Activated gamma-delta T cell (primary cell): ENCODE measurements around the gene C8G.

ENCODE experiments used
- DNase-seq: peaks from one replicate; lab custom pipeline; 2025; lab: John Stamatoyannopoulos, UW

C8G gene

GRCh38 chr9:136941231-136942111 lies 3.6 kb upstream of the C8G start:
- no peak for DNase-seq

GRCh38 chr9:136942112-136942880 lies 2.7 kb upstream of the C8G start:
- DNase-seq = no peak

GRCh38 chr9:136942881-136943230 lies 2.2 kb upstream of the C8G start:
- no peak for DNase-seq

DNA sequence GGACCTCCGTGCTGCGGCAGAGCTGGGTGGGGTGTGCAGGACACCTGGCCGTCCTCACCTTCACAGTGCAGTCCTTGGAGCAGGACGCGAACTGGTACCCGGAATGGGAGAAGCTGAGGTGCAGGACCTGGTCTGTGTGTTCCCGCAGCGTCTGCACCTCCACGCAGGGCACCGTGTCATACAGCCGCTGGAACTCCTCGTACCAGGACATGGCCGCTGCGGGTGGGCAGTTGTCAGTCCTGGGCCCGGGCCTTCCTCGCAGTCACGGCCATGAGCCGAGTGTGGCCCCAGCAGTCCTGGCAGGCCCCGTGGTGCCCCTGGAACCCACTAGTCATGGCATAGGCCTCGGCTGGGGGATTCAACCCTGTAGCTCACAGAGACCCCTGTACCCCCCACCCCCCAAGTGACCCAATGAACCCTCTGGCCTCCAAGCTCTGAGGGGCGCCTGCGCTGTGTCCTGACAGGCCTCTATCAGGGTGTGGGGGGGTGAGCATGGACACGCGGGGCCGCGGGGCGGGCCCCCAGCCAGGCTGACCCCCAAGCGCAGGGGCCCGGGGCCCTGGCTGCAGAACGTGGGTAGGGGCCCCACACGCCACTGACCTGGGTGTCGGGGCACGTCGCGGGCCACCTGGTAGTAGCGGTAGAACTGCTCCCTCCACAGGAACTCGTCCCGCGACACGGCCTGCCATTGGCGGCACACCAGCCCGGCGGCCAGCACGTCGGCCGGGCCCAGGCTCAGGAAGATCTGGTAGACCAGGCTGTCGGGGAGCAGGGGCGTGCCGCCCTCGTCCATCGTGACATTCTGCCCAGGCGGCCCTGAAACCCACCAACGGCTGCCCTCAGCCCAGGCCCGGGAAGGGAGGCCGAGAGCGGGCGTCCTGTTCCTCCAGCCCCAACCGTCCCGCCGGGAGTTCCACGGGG lies 1.5 kb upstream of the C8G start:
- DNase-seq = no peak

DNA sequence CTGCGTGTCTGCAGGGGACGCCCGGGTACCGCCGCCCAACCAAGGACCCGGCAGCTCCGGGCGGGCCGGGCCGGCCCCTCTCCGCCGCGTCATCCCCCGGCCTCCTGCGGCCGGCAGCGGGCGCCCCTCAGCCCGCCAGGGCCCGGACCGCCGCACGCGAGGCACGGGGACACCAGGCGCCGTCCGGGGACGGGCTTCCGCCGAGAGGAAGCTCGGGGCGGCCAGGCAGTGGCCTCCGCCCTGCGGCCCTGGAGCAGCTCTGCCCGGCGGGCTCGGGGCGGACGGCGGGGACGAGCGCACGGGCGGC lies 878 bp upstream of the C8G start:
- DNase-seq = peak; percentile 57

DNA sequence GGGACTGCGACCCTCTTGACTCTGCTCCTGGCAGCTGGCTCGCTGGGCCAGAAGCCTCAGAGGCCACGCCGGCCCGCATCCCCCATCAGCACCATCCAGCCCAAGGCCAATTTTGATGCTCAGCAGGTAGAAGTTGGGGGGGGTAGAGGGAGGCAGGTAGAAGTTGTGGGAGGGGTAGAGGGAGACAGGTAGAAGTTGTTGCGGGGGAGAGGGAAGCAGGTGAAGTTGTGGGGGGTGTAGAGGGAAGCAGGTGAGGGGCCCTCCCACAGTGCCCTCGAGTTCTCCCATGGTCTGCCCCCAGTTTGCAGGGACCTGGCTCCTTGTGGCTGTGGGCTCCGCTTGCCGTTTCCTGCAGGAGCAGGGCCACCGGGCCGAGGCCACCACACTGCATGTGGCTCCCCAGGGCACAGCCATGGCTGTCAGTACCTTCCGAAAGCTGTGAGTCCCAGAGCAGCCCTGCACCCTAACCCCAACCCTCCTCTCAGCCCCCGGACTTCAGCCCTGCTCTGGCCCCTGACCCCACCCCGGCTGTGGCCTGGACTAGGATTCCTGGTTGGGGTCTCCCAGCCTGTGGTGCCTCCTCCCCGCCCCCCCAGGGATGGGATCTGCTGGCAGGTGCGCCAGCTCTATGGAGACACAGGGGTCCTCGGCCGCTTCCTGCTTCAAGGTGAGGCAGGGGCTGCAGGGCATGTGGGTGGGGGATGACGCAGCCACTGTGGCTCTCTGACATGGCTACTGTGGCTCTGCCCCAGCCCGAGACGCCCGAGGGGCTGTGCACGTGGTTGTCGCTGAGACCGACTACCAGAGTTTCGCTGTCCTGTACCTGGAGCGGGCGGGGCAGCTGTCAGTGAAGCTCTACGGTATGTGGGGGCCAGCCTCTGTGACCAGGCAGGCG lies 537 bp downstream of the C8G start:
- no peak for DNase-seq

DNA sequence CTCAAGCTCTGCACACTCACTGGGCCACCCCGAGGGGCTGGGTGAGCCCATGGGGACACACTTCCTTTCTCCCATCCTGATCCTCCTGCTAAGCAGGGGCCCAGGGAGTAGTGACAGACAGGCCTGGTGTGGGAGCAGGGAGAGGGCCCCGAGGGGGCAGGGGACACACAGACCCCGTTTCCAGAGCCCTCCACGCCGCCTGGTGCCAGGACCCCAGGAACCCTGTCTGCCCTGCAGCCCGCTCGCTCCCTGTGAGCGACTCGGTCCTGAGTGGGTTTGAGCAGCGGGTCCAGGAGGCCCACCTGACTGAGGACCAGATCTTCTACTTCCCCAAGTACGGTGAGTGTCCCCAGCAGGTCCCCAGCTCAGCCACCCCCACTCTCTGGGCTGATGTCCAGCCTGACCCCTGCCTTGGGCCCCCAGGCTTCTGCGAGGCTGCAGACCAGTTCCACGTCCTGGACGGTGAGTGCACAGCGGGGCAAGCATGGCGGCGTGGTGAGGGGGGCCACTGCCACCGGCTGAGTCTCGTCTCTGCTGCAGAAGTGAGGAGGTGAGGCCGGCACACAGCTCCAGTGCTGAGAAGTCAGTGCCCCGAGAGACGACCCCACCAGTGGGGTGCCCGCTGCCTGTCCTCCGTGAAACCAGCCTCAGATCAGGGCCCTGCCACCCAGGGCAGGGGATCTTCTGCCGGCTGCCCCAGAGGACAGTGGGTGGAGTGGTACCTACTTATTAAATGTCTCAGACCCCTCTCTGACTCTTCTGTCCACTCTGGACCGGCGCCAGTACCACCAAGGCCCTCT lies 1.4 kb downstream of the C8G start:
- DNase-seq = no peak

DNA sequence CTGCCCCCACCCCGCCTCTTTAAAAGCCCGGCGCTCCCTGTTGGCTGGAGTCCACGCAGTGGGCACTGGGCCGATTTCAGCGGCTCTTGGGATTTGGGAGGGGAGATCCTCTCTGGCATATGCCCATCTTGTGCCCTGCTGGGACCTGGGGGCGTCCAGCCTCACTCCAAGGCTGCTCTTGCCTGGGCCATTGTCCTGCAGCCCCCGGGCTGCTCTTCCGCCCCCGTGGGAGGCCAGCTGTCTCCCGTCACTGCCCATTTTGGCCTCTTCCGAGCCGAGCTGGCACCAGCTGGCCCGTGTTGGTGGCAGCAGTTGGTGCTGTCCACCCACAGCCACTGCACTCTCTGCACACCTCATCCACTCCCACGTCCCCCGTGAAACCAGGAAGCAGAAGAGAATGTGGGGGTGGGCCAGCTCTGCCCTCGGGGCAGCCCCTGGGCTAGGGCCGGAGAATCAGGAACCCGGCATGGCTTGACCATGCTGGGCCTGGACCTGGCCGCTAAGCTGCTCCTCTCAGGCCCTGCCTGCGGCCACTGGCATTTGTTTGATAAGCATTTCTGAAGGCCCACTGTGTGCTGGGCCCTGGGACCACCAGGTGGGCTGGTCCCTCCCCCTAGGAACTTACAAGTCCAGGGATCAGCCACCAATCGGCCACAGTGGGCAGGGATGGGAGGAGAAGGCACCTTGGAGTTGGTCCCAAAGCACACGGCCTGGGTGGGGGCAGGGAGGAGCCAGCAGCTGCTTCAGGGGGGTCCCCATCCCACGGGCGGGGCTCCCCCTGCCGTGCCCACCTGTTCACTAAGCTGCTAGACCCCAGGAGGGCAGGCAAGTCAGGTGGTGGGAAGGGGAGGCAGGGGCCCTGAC lies 2.2 kb downstream of the C8G start:
- DNase-seq = no peak

DNA sequence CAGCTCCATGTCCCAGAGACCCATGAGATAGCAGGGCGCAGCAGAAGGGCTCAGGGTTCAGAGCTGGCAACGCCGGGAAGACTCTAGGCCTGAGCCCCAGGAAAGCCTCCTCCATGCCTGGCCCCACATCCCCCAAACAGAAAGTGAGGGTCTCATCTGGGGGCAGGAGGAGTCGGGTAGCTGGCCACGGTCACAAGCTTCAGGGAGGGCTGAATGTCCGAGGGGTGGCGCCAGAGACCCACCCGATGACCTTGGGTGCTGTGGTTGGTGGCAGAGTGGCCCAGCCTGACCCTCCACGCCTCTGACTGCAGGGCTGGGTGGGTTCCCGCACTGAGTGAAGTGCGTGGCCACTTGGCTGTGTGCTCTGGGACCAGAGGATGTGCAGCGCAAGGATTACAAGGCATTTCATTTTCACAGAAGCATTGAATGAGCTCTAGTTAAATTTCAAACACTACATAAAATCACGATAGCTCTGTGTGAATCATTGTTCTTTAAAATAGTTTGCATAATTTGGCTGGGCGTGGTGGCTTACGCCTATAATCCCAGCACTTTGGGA lies 3.0 kb downstream of the C8G start:
- DNase-seq = no peak

GRCh38 chr9:136949239-136949816 lies 4.3 kb downstream of the C8G start:
- no peak for DNase-seq

DNA sequence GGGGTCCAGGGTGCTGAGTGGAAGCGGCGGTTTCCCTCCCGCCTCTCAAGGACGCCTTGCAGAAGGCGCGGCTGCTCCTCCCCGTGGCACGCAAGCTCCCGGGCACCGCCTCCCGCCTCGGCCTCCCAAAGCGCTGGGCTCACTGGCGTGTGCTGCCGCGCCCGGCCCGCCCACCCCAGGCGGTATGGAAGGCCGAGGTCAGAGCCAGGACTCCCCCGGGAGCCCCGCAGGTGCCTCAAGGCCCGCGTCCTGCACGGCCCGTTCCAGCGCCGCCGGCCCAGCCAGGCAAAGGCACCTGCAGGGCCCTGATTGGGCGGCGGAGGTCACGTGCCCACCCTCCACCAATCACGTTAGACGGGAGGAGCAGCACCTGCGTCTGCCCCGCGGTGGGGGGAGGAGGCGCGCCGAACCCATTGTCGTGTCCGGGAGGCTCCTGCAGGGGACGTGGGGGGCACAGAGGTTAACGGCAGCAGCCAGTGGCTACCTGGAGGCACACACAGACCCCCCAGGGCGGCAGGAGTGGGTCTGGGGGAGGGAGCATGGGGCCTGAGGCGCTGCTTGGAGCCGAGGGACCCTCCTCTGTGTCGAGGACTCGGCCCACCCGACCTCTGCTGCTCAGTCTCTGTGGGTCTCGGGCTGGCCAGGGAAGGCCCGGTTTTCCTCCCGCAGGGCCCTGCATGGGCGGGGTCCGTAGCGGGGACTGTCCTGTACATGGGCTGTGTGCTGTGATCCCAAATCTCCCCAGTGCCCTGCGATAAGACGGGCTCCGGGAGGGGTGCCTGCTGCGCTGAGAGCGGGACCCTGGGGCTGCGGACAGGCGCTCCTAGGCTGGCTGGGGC lies 5.0 kb downstream of the C8G start:
- peak; percentile 96 for DNase-seq

- DNase-seq = no peak
Measured at GRCh38 chr9:136950656-136951276, 5.7 kb downstream of the C8G start.

DNA sequence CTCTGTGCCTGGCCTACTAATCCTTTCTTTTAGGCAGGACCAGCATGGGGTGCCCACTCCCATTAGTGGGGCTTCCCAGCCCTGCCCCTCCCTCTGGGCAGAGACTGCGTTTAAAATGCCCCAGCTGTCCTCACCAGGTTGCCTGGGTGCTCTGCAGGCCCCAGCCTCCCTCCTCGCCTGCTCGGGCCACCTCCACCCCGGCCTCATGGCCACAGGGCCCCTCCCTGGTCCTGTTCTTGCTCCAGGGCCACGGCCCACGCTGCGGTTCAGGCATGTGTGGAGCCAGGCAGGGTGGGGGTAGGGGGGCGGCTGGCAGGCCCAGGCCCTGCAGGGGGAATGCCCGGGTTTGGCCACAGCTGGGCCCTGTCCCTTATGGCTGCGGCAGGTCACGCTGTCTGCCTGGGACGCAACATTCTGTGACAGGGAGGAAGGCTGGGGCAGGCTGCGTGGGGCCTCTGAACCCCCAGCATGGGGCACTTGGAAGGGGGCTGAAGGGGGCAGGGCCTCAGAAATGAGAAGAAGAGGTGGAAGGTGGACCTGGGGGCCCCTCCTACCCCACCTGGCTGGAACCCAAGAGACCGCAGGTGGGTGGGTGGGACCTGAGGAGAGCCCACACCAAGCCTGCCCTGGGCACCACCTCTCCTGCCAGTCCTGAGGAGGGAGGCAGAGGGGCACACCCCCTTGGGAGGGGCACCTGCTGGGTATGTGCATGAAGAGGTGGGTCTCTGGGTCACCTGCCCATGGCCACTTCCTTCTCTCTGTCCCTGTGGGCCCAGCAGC lies 6.7 kb downstream of the C8G start, which contains the start of gene LCN12:
Gene LCN12 (plus strand): TSS at position 733 of the 780 bp plus-strand sequence. CDS start 55 bp downstream, outside the sequence.
- DNase-seq = no peak

- no peak for DNase-seq
Measured at GRCh38 chr9:136952321-136952850, 7.3 kb downstream of the C8G start.

DNA sequence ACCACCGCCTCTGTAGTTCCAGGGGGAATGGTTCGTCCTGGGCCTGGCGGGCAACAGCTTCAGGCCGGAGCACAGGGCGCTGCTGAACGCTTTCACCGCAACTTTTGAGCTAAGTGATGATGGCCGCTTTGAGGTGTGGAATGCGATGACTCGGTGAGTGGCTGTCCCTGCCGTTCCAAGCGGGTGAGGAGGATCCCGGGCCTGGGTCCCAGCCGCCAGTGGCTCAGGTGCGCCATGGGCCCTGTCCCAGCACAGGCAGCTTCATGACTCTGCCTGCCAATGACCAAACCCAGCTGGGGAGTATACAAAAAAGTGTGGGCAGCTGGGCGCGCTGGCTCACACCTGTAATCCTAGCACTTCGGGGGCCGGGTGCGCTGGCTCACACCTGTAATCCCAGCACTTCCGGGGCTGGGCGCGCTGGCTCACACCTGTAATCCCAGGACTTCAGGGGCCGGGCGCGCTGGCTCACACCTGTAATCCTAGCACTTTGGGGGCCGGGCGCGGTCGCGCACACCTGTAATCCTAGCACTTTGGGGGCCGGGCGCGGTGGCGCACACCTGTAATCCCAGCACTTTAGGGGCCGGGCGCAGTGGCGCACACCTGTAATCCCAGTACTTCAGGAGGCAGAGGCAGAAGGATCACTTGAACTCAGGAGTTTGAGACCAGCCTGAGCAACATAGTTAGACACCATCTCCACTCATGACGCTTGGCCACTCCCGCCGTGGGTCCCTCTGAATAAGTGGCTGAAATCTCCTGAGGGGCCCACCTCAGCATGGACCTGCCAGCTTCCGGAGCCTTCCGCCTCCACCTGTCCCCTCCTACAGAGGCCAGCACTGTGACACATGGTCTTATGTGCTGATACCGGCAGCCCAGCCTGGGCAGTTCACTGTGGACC lies 8.1 kb downstream of the C8G start:
- no peak for DNase-seq
